DOHH2 (cell line): ENCODE results near the gene DAAM1.

Experiments used
- H3F3A ChIP-seq: fragments of 200-600 bp; sonication (generic), shearing (Covaris generic); 2 replicates; pipeline ENCODE4 v1.6.0; 2016; ENCODE audit warnings: antibody characterized with exemption, mild to moderate bottlenecking; ENCODE audit not compliant: control insufficient read depth, insufficient read depth
- H3K27ac ChIP-seq: fragments of 200-600 bp; sonication (generic); 2 replicates; pipeline ENCODE4 v1.5.1; 2014; ENCODE audit warnings: low read depth, mild to moderate bottlenecking, low read length, moderate library complexity
- H3K27me3 ChIP-seq: fragments of 200-600 bp; sonication (generic); 2 replicates; pipeline ENCODE4 v1.6.1; 2014; ENCODE audit warnings: mild to moderate bottlenecking, low read length, mixed read lengths; ENCODE audit not compliant: control insufficient read depth
- H3K36me3 ChIP-seq: fragments of 200-600 bp; sonication (generic); 2 replicates; pipeline ENCODE4 v1.6.1; 2014; ENCODE audit warnings: mild to moderate bottlenecking, low read length, moderate library complexity, mixed read lengths; ENCODE audit not compliant: control insufficient read depth
- H3K4me1 ChIP-seq: fragments of 200-600 bp; sonication (generic); 2 replicates; pipeline ENCODE4 v1.6.1; 2014; ENCODE audit warnings: mild to moderate bottlenecking, low read length, mixed read lengths; ENCODE audit not compliant: control insufficient read depth
- H3K4me2 ChIP-seq: fragments of 200-600 bp; sonication (generic); 2 replicates; pipeline ENCODE4 v1.6.0; 2014; ENCODE audit warnings: mild to moderate bottlenecking, low read length, moderate library complexity
- H3K4me3 ChIP-seq: fragments of 200-600 bp; sonication (generic); 2 replicates; pipeline ENCODE4 v1.5.1; 2014; ENCODE audit warnings: mild to moderate bottlenecking, low read length, mixed read lengths
- H3K79me2 ChIP-seq: fragments of 200-600 bp; sonication (generic); 2 replicates; pipeline ENCODE4 v1.6.1; 2014; ENCODE audit warnings: mild to moderate bottlenecking, low read length, mixed read lengths; ENCODE audit not compliant: control insufficient read depth
- H3K9me2 ChIP-seq: fragments of 200-600 bp; sonication (generic); replicated peaks from 2 replicates; pipeline ENCODE4 v1.6.1; 2014; ENCODE audit warnings: mild to moderate bottlenecking, low read length, mixed read lengths; ENCODE audit not compliant: control insufficient read depth
- H3K9me3 ChIP-seq: fragments of 200-600 bp; sonication (generic); 2 replicates; pipeline ENCODE4 v1.6.1; 2014; ENCODE audit warnings: antibody characterized with exemption, low read length, mixed read lengths; ENCODE audit not compliant: control insufficient read depth, insufficient read depth
- H4K20me1 ChIP-seq: fragments of 200-600 bp; sonication (generic); 2 replicates; pipeline ENCODE4 v1.6.0; 2014; ENCODE audit warnings: low read depth, mild to moderate bottlenecking, antibody characterized with exemption, low read length, moderate library complexity; ENCODE audit not compliant: control insufficient read depth, insufficient read depth
- CTCF ChIP-seq: fragments of 200-600 bp; sonication (generic); IDR thresholded peaks from one replicate; pipeline ENCODE4 v1.5.1; 2014; ENCODE audit warnings: antibody characterized with exemption, mild to moderate bottlenecking, low read depth, low read length; ENCODE audit not compliant: poor library complexity, severe bottlenecking
- EZH2phosphoT487 ChIP-seq: fragments of 200-600 bp; sonication (generic); IDR thresholded peaks from 2 replicates; pipeline ENCODE4 v1.6.1; 2017; ENCODE audit warnings: borderline replicate concordance, mild to moderate bottlenecking, antibody characterized with exemption, low read length, moderate library complexity, mixed read lengths

Gene DAAM1

GRCh38 chr14:59224341-59224740 is 35.9 kb downstream of the DAAM1 start:
- Histone ChIP-seq H3K27me3 (no peaks in the 10 kb centered on the region), H3K4me1 (peaks cover 4% of the 10 kb centered on the region), H3K36me3 (peaks cover 21% of the 10 kb centered on the region), H3K27ac (no peak overlapping the region), H3K79me2 (peaks cover 99% of the 10 kb centered on the region), H3K4me2 (no peak overlapping the region), H3K4me3 (no peak overlapping the region), H3K9me2 (no peaks in the 10 kb centered on the region), H3K9me3 (no peaks in the 10 kb centered on the region), H3F3A (no peaks in the 10 kb centered on the region), H4K20me1 (no peaks in the 10 kb centered on the region)
- TF ChIP-seq CTCF, result no peak
- no peak for TF ChIP-seq EZH2phosphoT487

DNA sequence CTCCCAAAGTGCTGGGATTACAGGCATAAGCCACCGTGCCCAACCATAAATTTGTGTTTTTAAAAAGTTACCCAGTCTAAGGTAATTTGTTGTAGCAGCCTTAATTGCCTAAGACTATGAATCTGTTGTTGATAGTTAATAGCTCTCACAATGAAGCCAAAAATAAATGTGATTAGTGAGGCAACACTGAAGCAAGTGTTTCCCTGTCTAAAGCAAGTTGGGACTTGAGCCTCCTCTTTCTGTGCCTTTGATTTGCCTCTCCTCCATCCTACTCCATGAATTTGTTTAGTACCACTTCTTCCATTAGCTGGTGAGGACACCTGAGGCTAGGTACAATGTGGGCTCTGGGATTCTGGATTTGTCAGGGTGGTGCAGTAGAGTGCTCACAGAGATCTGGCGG is 36.8 kb downstream of the DAAM1 start:
- H4K20me1 ChIP-seq, result no peaks in the 10 kb centered on the region
- H3F3A ChIP-seq, result no peaks in the 10 kb centered on the region
- H3K9me2 ChIP-seq, result no peaks in the 10 kb centered on the region
- peaks cover 24% of the 10 kb centered on the region for H3K36me3 ChIP-seq
- TF ChIP-seq CTCF (no peak), EZH2phosphoT487 (no peak)
- H3K79me2 ChIP-seq, result peaks cover 99% of the 10 kb centered on the region
- H3K9me3 ChIP-seq, result no peaks in the 10 kb centered on the region
- H3K27ac ChIP-seq, result no peak overlapping the region
- H3K4me3 ChIP-seq, result no peak overlapping the region
- H3K4me2 ChIP-seq, result no peak overlapping the region
- peaks cover 11% of the 10 kb centered on the region for H3K4me1 ChIP-seq
- H3K27me3 ChIP-seq, result no peaks in the 10 kb centered on the region

GRCh38 chr14:59228421-59228820 is 40.0 kb downstream of the DAAM1 start:
- Histone ChIP-seq H3K4me2 (no peak overlapping the region), H3K4me1 (peaks cover 11% of the 10 kb centered on the region)

More at GRCh38 chr14:59228421-59228820, 40.0 kb downstream of the DAAM1 start:
- Histone ChIP-seq H3K79me2 (peaks cover 99% of the 10 kb centered on the region), H3K27ac (no peak overlapping the region), H3K9me3 (no peaks in the 10 kb centered on the region), H3K27me3 (no peaks in the 10 kb centered on the region), H4K20me1 (no peaks in the 10 kb centered on the region), H3F3A (no peaks in the 10 kb centered on the region), H3K9me2 (no peaks in the 10 kb centered on the region), H3K4me3 (no peak overlapping the region), H3K36me3 (peaks cover 11% of the 10 kb centered on the region)
- TF ChIP-seq CTCF (no peak), EZH2phosphoT487 (no peak)
